Measurements from ENCODE around the gene SDHAF2. TPM values are rescaled to one million over a fixed set of nuclear protein-coding genes. Genes with fewer than 3 reads are reported as not detected.

Gene SDHAF2
- polyA plus RNA-seq, 1 of the 3 experiments (the other 2 are of a cell fraction): 81.7 TPM

DNA sequence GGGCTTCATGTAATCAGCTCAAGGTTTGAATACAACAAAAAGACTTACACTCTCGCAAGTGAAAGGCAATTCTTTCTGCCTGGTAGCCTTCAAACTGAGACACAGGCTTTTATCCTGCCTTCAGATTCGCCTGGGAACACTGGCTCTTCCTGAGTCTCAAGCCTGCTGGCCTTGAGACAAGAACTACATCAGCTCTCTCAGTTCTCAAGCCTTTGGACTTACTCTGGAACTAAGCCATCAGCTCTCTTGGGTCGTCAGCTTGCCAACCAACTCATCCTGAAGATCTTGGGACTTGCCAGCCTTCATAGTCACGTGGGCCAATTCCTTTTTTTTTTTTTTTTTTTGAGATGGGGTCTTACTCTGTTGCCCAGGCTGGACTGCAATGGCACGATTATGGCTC, 42.9 kb downstream of the SDHAF2 start:
- 87% methylated on average over 5 of the region's 5 CpGs for WGBS (ENCODE audit: low lambda C conversion rate)
- Histone ChIP-seq H3K27ac (ENCODE audit: low read depth in 2 of 2, low read length in 1 of 2) (no peak overlapping the region), H3K79me2 (ENCODE audit: insufficient read depth) (no peaks in the 10 kb centered on the region), H4K20me1 (ENCODE audit: insufficient read depth) (no peaks in the 10 kb centered on the region), H3K4me3 (ENCODE audit: low read depth in 2 of 2, low read length in 1 of 2) (no peak overlapping the region), H3K9me2 (no peaks in the 10 kb centered on the region), H3F3A (replicated peaks; ENCODE audit: insufficient read depth) (no peaks in the 10 kb centered on the region), H3K4me2 (no peak overlapping the region), H3K36me3 (replicated peaks in 1 of 2; ENCODE audit: control insufficient read depth in 1 of 2, insufficient read depth in 2 of 2, low read length in 1 of 2) (peaks cover 4% of the 10 kb centered on the region in 2 experiments), H2AFZ (ENCODE audit: low read depth) (no peak overlapping the region), H3K27me3 (ENCODE audit: insufficient read depth) (no peaks in the 10 kb centered on the region), H3K9me3 (no peaks in the 10 kb centered on the region), H3K4me1 (ENCODE audit: control insufficient read depth in 1 of 2, insufficient read depth in 2 of 2, low read depth in 1 of 2, low read length in 1 of 2) (peaks cover 0 to 2% of the 10 kb centered on the region in 2 experiments; a peak in 1 of 4 replicates), H3K9ac (no peak overlapping the region)
- ChIA-PET POLR2A (interaction anchor here (0.6 kb wide), 1 partner anchor 44 kb away, joined by 3 read pairs; no protein-coding TSS in a partner anchor), CTCF (interaction anchor here (0.8 to 21.8 kb wide), 6 partner anchors 26 to 155 kb away, joined by 3 to 670 read pairs (median 6); partner anchors contain the start of gene LRRC10B)
- TF ChIP-seq ELF1 (IDR thresholded peaks at IDR 0.05) (no peak), TCF12 (IDR thresholded peaks at IDR 0.05) (no peak), SIN3A (IDR thresholded peaks at IDR 0.05; ENCODE audit: borderline replicate concordance, low read depth, low read length) (no peak), GATA2 (CRISPR knock-in tag; IDR thresholded peaks at IDR 0.05) (no peak), POLR2AphosphoS5 (IDR thresholded peaks at IDR 0.05; ENCODE audit: low read depth, low read length) (no peak), YY1 (IDR thresholded peaks at IDR 0.05; ENCODE audit: low read depth) (no peak), RCOR1 (IDR thresholded peaks at IDR 0.05; ENCODE audit: low read length) (no peak), FOSL2 (IDR thresholded peaks at IDR 0.05; ENCODE audit: borderline replicate concordance, low read depth) (no peak), TEAD4 (IDR thresholded peaks at IDR 0.05; ENCODE audit: borderline replicate concordance, insufficient read depth) (no peak), USF1 (IDR thresholded peaks at IDR 0.05; ENCODE audit: borderline replicate concordance, low read depth) (no peak), NRF1 (IDR thresholded peaks at IDR 0.05; ENCODE audit: low read depth, low read length) (no peak), FOXJ3 (CRISPR knock-in tag; IDR thresholded peaks at IDR 0.05) (no peak), MEF2A (IDR thresholded peaks at IDR 0.05; ENCODE audit: borderline replicate concordance, low read depth) (no peak), RFX5 (IDR thresholded peaks at IDR 0.05; ENCODE audit: low read length) (no peak)
- TF ChIP-seq, protein P1, sequence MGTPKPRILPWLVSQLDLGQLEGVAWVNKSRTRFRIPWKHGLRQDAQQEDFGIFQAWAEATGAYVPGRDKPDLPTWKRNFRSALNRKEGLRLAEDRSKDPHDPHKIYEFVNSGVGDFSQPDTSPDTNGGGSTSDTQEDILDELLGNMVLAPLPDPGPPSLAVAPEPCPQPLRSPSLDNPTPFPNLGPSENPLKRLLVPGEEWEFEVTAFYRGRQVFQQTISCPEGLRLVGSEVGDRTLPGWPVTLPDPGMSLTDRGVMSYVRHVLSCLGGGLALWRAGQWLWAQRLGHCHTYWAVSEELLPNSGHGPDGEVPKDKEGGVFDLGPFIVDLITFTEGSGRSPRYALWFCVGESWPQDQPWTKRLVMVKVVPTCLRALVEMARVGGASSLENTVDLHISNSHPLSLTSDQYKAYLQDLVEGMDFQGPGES (IDR thresholded peaks at IDR 0.05; ENCODE audit: low read depth, low read length): no peak
- TF ChIP-seq, protein P2, sequence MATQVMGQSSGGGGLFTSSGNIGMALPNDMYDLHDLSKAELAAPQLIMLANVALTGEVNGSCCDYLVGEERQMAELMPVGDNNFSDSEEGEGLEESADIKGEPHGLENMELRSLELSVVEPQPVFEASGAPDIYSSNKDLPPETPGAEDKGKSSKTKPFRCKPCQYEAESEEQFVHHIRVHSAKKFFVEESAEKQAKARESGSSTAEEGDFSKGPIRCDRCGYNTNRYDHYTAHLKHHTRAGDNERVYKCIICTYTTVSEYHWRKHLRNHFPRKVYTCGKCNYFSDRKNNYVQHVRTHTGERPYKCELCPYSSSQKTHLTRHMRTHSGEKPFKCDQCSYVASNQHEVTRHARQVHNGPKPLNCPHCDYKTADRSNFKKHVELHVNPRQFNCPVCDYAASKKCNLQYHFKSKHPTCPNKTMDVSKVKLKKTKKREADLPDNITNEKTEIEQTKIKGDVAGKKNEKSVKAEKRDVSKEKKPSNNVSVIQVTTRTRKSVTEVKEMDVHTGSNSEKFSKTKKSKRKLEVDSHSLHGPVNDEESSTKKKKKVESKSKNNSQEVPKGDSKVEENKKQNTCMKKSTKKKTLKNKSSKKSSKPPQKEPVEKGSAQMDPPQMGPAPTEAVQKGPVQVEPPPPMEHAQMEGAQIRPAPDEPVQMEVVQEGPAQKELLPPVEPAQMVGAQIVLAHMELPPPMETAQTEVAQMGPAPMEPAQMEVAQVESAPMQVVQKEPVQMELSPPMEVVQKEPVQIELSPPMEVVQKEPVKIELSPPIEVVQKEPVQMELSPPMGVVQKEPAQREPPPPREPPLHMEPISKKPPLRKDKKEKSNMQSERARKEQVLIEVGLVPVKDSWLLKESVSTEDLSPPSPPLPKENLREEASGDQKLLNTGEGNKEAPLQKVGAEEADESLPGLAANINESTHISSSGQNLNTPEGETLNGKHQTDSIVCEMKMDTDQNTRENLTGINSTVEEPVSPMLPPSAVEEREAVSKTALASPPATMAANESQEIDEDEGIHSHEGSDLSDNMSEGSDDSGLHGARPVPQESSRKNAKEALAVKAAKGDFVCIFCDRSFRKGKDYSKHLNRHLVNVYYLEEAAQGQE (IDR thresholded peaks at IDR 0.05; ENCODE audit: low read depth, low read length): no peak
- no peak for DNase-seq
